ENCODE data around the gene SLCO4A1. TPM values are rescaled to one million over a fixed set of nuclear protein-coding genes. Genes with fewer than 3 reads are reported as not detected.

SLCO4A1 gene
- total and polyA plus RNA-seq, 9 of the 15 experiments (the other 6 are each of a cell fraction or from before 2014, with no cell fraction given), result 1.6 to 21.9 (median 12.8) TPM

DNA sequence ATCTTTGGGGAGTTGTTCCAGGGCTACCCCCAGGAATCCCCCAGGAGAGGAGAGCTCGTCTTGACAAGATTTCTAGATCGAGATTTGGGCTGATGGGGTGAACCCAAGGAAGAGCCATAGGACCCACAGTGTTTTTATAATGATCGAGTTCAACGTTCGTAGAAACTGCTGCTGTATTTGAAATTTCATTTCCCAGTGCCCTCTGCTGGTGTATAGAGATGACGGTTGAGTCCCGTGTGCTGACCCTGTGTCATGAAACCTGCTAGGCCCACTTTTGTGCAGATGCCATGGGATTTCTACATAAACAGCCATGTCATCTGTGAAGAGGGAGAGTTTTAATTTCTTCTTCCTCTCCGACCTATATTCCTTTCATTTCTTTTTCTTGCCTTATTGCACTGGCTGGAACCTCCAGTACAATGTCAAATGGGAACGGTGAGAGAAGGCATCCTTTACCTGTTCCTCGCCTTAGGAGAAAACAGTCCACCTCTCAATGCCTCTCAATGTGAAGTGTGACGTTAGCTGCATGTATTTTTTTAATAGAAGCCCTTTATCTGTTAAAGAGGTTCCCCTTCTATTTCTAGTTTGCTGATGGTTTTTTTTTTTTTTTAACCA lies 37.8 kb downstream of the SLCO4A1 start:
- no peak overlapping the region for H3K4me2 ChIP-seq (ENCODE audit: insufficient read depth, low read length)
- in situ Hi-C loops (cut with MboI) (no loop called here), intact Hi-C loops (cut with micrococcal nuclease) (no loop called here)
- no peaks in the 10 kb centered on the region for H3K9me1 ChIP-seq (ENCODE audit: control insufficient read depth, insufficient read depth, low read length)
- H3K27me3 ChIP-seq (ENCODE audit: control insufficient read depth in 2 of 2, insufficient read depth in 2 of 2, low read length in 2 of 2), result peaks cover 35 to 77% of the 10 kb centered on the region in 2 experiments
- POLR2A ChIA-PET, result interaction anchor here (0.6 kb wide), 1 partner anchor 38 kb away, joined by 3 read pairs; the partner anchor contains the start of gene SLCO4A1
- FAIRE-seq, result no peak
- H3K9me3 ChIP-seq (replicated peaks; ENCODE audit: control insufficient read depth, insufficient read depth, low read depth, low read length), result 0 out of 2 replicates have a peak, but pooled peaks cover 2% of the 10 kb centered on the region
- H3K79me2 ChIP-seq (ENCODE audit: control insufficient read depth, insufficient read depth, low read length), result no peaks in the 10 kb centered on the region
- no peaks in the 10 kb centered on the region for H4K20me1 ChIP-seq (replicated peaks; ENCODE audit: control insufficient read depth, insufficient read depth, low read length)
- peak in 1 of 2 experiments; percentile 75; a peak in 2 of 3 replicates for TF ChIP-seq CBX3 (IDR thresholded peaks at IDR 0.05; ENCODE audit: borderline replicate concordance in 1 of 2, low read length in 2 of 2)
- TF ChIP-seq ZSCAN29 (IDR thresholded peaks at IDR 0.05), result no peak
- TF ChIP-seq, protein P1, sequence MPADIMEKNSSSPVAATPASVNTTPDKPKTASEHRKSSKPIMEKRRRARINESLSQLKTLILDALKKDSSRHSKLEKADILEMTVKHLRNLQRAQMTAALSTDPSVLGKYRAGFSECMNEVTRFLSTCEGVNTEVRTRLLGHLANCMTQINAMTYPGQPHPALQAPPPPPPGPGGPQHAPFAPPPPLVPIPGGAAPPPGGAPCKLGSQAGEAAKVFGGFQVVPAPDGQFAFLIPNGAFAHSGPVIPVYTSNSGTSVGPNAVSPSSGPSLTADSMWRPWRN (IDR thresholded peaks at IDR 0.05; ENCODE audit: low read depth), result no peak
- TF ChIP-seq, protein P2, sequence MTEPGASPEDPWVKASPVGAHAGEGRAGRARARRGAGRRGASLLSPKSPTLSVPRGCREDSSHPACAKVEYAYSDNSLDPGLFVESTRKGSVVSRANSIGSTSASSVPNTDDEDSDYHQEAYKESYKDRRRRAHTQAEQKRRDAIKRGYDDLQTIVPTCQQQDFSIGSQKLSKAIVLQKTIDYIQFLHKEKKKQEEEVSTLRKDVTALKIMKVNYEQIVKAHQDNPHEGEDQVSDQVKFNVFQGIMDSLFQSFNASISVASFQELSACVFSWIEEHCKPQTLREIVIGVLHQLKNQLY (CRISPR knock-in tag; conservative IDR thresholded peaks at IDR 0.05), result no peak
- TF ChIP-seq RBM25 (IDR thresholded peaks at IDR 0.05; ENCODE audit: low read depth, low read length, severe bottlenecking), result peak; percentile 13
- TF ChIP-seq ARNT (IDR thresholded peaks at IDR 0.05), result no peak
- no peak for TF ChIP-seq ADNP (tag; IDR thresholded peaks at IDR 0.05)
- TF ChIP-seq MXI1 (IDR thresholded peaks at IDR 0.05; ENCODE audit: low read depth, low read length), result no peak
- TF ChIP-seq, protein P3, sequence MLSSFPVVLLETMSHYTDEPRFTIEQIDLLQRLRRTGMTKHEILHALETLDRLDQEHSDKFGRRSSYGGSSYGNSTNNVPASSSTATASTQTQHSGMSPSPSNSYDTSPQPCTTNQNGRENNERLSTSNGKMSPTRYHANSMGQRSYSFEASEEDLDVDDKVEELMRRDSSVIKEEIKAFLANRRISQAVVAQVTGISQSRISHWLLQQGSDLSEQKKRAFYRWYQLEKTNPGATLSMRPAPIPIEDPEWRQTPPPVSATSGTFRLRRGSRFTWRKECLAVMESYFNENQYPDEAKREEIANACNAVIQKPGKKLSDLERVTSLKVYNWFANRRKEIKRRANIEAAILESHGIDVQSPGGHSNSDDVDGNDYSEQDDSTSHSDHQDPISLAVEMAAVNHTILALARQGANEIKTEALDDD (IDR thresholded peaks at IDR 0.05), result no peak
- no peaks in the 10 kb centered on the region for H3K36me3 ChIP-seq (ENCODE audit: control insufficient read depth, insufficient read depth, low read length)
- peaks cover 0 to 19% of the 10 kb centered on the region in 2 experiments; a peak in 1 of 5 replicates for H3K4me1 ChIP-seq (replicated peaks in 1 of 2; ENCODE audit: control insufficient read depth in 2 of 2, insufficient read depth in 2 of 2, low read length in 2 of 2)
- WGBS (ENCODE audit: insufficient coverage, low coverage, missing lambda C conversion rate), result 4% methylated on average over 11 of the region's 11 CpGs
- CTCF ChIA-PET (ENCODE audit: low intra/inter-chr PET ratio), result interaction anchor here (0.7 kb wide), 1 partner anchor 9 kb away, joined by 5 read pairs; no protein-coding TSS in a partner anchor
- no peak for DNase-seq (ENCODE audit: extremely low read depth in 1 of 4, low spot score in 3 of 4)
- no peak overlapping the region for H3K9ac ChIP-seq (ENCODE audit: insufficient read depth in 1 of 2, low read depth in 2 of 2, low read length in 2 of 2)
- H2AFZ ChIP-seq (ENCODE audit: low read depth, low read length), result no peak overlapping the region
- no peak overlapping the region for H3K27ac ChIP-seq (ENCODE audit: extremely low read depth, low read depth, low read length)
- no peak for ATAC-seq
- no peak overlapping the region for H3K4me3 ChIP-seq
- no TSS peak for BruUV-seq (replicated peaks)

Measured in K562 (cell line).